Upper lobe of right lung (tissue), 1 donor: Measurements from ENCODE around the gene IL17RC. TPM values are rescaled to one million over a fixed set of nuclear protein-coding genes. Genes with fewer than 3 reads are reported as not detected.
A peak's percentile ranks its signal among the peaks of the same experiment; 100 is the strongest.

Source experiments
- ATAC-seq: fragments of 200-7000 bp; cut with Tn5 transposase; one replicate; pipeline ENCODE4 v1.9.1; 2020; ENCODE audit warnings: mild to moderate bottlenecking, moderate library complexity
- DNase-seq: peaks from one replicate; pipeline ENCODE4 v3.0.0-alpha.2; 2020
- H3K27ac ChIP-seq: fragments of 200-600 bp; one replicate; pipeline ENCODE4 v1.8.0; 2022
- H3K27me3 ChIP-seq: fragments of 200-600 bp; one replicate; pipeline ENCODE4 v1.8.0; 2022; ENCODE audit warnings: mild to moderate bottlenecking
- H3K36me3 ChIP-seq: fragments of 200-600 bp; one replicate; pipeline ENCODE4 v1.8.0; 2022
- H3K4me1 ChIP-seq: fragments of 200-600 bp; one replicate; pipeline ENCODE4 v1.8.0; 2022
- H3K4me3 ChIP-seq: fragments of 200-600 bp; one replicate; pipeline ENCODE4 v1.8.0; 2022; ENCODE audit warnings: mild to moderate bottlenecking
- H3K9me3 ChIP-seq: fragments of 200-600 bp; one replicate; pipeline ENCODE4 v1.8.0; 2022
- CTCF ChIP-seq: fragments of 200-600 bp; IDR thresholded peaks from one replicate; pipeline ENCODE4 v1.8.0; 2022; ENCODE audit warnings: antibody characterized with exemption
- intact Hi-C: fragments of 100-400 bp; cut with DNase I; formaldehyde crosslinking; loops from one replicate; pipeline ENCODE4 v1.11.0; 2022
- total RNA-seq: library from RNA; stranded (reverse); fragmentation: NEBNext Ultra II Directional; extraction: Animal tissue kit (Norgen Biotek cat#: 25700); gene quantifications from one replicate; pipeline ENCODE4 v1.2.1, GENCODE V29; 2021
- donor health status: DM: no; HTN: yes; CAD: no; lungs with severe emphysema.

IL17RC gene
- total RNA-seq, 1 donor from 2014 or later, result 26.9 TPM

GRCh38 chr3:9951598-9951961 is 34.7 kb downstream of the IL17RC start:
- no peak overlapping the region for H3K27ac ChIP-seq
- intact Hi-C loops, result no loop called here
- no peaks in the 10 kb centered on the region for H3K27me3 ChIP-seq
- peaks cover 10% of the 10 kb centered on the region for H3K4me1 ChIP-seq
- H3K36me3 ChIP-seq, result no peaks in the 10 kb centered on the region
- H3K4me3 ChIP-seq, result peak overlapping the region; percentile 52
- DNase-seq (no peak), ATAC-seq (no peak)
- TF ChIP-seq CTCF, result no peak
- H3K9me3 ChIP-seq, result no peaks in the 10 kb centered on the region

GRCh38 chr3:9951962-9952805 is 35.3 kb downstream of the IL17RC start, which contains the start of gene PRRT3:
TSS of gene PRRT3 (minus strand) at chr3:9952408. CDS start at chr3:9950115, 2,293 bp downstream.
- Histone ChIP-seq H3K4me1 (peaks cover 10% of the 10 kb centered on the region), H3K36me3 (no peaks in the 10 kb centered on the region), H3K27ac (no peak within 1 kb of the TSS), H3K4me3 (peak within 1 kb of the TSS; percentile 52), H3K9me3 (no peaks in the 10 kb centered on the region), H3K27me3 (no peaks in the 10 kb centered on the region)
- DNase-seq (peak; percentile 76), ATAC-seq (peak; percentile 76)
- TF ChIP-seq CTCF, result no peak
- intact Hi-C loops, result no loop called here

DNA sequence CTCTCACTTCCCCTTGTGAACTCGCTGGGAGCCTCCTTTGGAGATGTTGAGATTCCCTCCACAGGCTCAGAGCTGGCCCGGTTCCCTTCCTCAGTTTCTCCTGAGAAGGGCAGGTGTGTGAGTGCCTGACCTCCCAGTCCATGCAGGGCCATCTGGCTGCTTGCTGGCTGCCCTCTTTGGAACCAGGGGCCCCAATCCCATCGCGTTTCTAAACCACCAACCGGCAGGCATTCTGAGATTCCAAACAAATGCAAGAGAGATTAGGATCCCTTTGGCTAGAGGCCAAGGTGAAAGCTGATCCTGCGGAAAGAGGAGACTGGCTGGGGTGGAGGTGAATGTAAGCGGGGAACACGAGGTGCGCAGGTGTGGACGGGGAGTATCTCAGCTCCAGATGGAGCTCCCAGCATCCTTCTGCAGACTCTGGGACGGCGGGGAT is 38.2 kb downstream of the IL17RC start:
- no peak overlapping the region for H3K4me3 ChIP-seq
- H3K27ac ChIP-seq, result no peak overlapping the region
- ATAC-seq (no peak), DNase-seq (no peak)
- TF ChIP-seq CTCF, result no peak
- intact Hi-C loops, result no loop called here
- H3K9me3 ChIP-seq, result no peaks in the 10 kb centered on the region
- H3K4me1 ChIP-seq, result peaks cover 10% of the 10 kb centered on the region
- no peaks in the 10 kb centered on the region for H3K27me3 ChIP-seq
- no peaks in the 10 kb centered on the region for H3K36me3 ChIP-seq

GRCh38 chr3:9955611-9956352 is 38.9 kb downstream of the IL17RC start:
- Histone ChIP-seq H3K27me3 (no peaks in the 10 kb centered on the region), H3K4me1 (peaks cover 10% of the 10 kb centered on the region), H3K36me3 (no peaks in the 10 kb centered on the region), H3K9me3 (no peaks in the 10 kb centered on the region), H3K4me3 (no peak overlapping the region), H3K27ac (no peak overlapping the region)
- DNase-seq (no peak), ATAC-seq (peak; percentile 20)
- TF ChIP-seq CTCF, result no peak
- intact Hi-C loops, result no loop called here

DNA sequence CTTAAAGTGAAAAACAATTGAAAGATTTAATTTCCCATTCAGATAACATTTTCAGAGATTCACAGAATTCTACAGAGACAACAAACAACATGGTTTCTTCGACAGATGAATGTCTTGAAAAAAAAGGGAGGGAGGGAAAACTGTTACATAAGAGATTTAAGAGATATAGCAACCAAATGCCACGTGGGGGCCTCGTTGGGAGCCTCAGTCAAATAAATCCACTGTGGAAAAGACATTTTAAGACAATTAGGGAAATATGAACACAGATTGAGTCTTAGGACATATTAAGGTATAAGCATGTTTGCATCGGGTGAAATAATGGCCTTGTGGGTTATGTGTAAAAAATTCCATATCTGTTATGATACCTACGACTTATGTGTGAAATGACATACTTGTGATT is 40.3 kb downstream of the IL17RC start:
- no peaks in the 10 kb centered on the region for H3K9me3 ChIP-seq
- no peak for DNase-seq
- no peaks in the 10 kb centered on the region for H3K27me3 ChIP-seq
- H3K36me3 ChIP-seq, result peaks cover 12% of the 10 kb centered on the region
- ATAC-seq, result no peak
- intact Hi-C loops, result no loop called here
- no peak overlapping the region for H3K4me3 ChIP-seq
- no peak for TF ChIP-seq CTCF
- peaks cover 2% of the 10 kb centered on the region for H3K4me1 ChIP-seq
- no peak overlapping the region for H3K27ac ChIP-seq
